Measurements from ENCODE around the gene WFS1.

DNA sequence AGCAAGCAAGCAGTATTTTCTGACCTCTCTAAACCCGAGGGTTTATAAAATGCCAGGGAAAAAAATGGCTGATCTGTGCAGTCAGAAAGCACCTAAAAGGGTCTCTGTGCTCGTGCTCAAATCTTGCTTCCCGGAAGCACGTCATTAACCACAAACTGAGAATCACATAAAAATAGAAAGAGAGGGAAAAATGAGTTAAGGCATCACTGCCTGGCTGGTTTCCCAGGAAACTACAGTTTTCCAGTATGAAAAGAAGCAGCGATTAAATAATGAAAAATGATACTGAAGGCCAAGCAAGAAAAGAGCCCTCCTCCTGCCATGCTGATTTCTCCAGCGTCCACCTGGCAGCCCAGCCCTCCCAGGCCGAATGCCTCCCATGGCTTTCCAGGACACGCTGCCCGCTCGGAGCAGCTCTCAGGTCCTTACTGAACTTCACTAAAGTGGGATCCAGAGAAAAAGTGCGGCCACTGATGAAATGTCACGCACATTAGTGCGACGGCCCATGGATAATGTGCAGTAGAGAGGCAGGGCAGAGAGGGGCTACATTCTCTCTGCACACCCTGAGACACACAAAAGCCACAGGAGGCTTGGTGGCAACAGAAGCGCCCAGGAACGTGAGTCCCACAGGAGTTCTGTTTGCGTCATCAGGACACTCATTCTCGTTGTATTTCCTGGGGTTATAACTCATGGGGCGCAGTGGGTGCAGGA lies 80.4 kb downstream of the WFS1 start:
- TF ChIP-seq CTCF (IDR thresholded peaks at IDR 0.05) = no peak
- no peak for TF ChIP-seq POLR2A (IDR thresholded peaks at IDR 0.05)

All from right lobe of liver (tissue), 4 donors.